ENCODE measurements around the gene DDB1.

DDB1 gene

DNA sequence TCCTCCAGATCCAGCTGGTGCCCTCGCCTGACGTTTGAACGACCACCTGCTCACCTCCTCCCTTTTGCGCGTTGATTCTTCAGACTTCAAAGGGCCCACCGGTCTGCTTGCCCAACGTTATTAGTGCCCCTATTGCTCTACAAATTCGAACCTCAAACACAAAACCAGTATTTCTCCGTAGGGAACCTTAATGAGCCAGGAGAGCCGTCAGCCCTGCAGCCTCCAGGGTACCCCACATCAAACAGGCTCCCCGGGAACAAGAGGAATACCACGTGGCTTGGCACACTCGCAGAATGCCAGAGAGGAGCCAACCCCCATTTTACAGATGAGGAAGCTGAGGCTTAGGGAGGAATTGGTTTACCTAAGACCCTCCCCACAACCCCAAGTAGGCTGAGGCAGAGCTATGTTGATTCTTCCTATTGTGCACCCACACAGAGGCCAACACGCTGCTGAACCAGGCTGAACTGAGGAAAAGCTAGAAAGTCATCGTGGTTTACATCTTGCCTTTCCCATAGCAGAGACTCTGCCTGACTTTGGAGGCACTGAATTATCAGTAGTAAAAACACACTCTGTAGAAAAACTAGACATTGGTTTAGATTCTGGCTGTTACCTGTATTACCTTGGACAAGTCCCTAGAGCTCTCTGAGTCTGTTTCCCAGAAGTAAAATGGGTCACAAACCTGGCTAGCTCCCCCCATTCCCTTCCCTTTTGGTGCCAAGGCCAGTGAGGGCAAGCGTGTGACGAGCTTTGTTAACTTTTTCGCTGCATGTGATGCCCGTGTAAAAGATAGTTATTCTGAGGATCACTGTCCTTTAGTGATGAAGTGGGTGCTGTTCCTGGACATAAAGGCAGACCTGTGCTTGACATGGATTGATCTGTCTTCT, 887 bp upstream of the DDB1 start:
- peak overlapping the region; percentile 95 for H3K4me3 ChIP-seq (ENCODE audit: low read depth, low read length)
- ChIA-PET CTCF (interaction anchor here (1.2 to 10.1 kb wide), 10 partner anchors 8 to 103 kb away, joined by 3 to 926 read pairs (median 4); partner anchors contain the start of genes CYB561A3, TMEM138 and TMEM216), POLR2A (interaction anchor here (1.5 to 1.8 kb wide), 3 partner anchors 28 to 53 kb away, joined by 6 to 9 read pairs (median 6); partner anchors contain the start of genes CYB561A3 and TMEM138)
- TF ChIP-seq, protein P1, sequence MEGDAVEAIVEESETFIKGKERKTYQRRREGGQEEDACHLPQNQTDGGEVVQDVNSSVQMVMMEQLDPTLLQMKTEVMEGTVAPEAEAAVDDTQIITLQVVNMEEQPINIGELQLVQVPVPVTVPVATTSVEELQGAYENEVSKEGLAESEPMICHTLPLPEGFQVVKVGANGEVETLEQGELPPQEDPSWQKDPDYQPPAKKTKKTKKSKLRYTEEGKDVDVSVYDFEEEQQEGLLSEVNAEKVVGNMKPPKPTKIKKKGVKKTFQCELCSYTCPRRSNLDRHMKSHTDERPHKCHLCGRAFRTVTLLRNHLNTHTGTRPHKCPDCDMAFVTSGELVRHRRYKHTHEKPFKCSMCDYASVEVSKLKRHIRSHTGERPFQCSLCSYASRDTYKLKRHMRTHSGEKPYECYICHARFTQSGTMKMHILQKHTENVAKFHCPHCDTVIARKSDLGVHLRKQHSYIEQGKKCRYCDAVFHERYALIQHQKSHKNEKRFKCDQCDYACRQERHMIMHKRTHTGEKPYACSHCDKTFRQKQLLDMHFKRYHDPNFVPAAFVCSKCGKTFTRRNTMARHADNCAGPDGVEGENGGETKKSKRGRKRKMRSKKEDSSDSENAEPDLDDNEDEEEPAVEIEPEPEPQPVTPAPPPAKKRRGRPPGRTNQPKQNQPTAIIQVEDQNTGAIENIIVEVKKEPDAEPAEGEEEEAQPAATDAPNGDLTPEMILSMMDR (IDR thresholded peaks at IDR 0.05; ENCODE audit: insufficient read depth, low read length, missing control alignments) = no peak
- no peak for DNase-seq (ENCODE audit: low read depth, low spot score)

DNA sequence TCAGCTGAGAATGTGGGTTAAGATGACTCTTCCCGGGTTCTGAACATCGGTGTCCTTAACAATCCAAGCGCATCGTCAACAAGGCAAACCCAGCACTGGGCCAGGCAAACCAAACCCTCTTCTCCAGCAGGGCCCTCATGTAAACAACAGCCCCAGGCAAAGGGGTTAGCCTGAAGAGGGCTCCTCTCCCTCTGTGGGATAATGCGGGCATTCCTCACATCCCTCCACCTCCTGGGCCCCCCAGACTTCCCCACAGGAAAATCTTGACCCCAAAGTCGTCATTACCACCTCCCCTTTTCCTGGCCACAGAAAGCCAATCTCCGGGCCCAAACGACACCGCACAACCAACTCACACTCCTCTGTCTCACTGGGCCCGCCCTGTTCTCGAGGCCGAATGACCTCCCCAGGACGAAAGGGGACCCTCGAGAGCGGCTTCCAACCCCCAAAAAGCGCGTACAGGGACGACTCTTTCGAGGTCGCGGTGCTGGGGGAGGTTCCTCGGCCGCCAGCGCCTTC, 566 bp downstream of the DDB1 start:
- DNase-seq (ENCODE audit: low read depth, low spot score) = no peak

DNA sequence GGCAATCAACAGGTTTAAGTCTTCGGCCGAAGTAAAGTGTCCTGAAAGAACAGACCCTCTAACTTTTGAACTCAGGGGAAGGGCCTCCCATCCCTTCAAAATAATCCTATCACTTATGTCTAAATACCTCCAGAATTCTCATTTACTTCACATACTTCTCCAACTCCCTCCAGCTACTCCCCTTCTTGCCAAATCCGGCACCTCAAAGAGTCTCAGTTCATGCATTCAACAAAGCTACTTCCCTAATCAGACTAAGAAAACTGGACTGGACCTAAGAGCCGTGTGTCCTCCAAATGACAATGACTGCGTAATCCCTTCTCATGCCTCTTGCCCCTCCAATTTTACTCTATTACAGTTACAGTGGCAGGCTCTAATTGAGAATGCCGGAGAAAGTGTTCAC, 1.3 kb downstream of the DDB1 start:
- TF ChIP-seq, protein P1 (IDR thresholded peaks at IDR 0.05; ENCODE audit: insufficient read depth, low read length, missing control alignments) = no peak
- H3K4me3 ChIP-seq (ENCODE audit: low read depth, low read length) = peak overlapping the region; percentile 95
- CTCF ChIA-PET = interaction anchor here (0.7 to 11.7 kb wide), 6 partner anchors 16 to 77 kb away, joined by 3 to 150 read pairs (median 5); partner anchors contain the start of genes CYB561A3, TMEM138 and TMEM216
- DNase-seq (ENCODE audit: low read depth, low spot score) = no peak
- POLR2A ChIA-PET = interaction anchor here (1.4 kb wide), 1 partner anchor 30 kb away, joined by 8 read pairs; the partner anchor contains the start of genes CYB561A3 and TMEM138

More for the DNA sequence above, 566 bp downstream of the DDB1 start:
- H3K4me3 ChIP-seq (ENCODE audit: low read depth, low read length) = peak overlapping the region; percentile 95
- TF ChIP-seq, protein P1 (IDR thresholded peaks at IDR 0.05; ENCODE audit: insufficient read depth, low read length, missing control alignments) = no peak
- ChIA-PET POLR2A (interaction anchor here (1.4 kb wide), 1 partner anchor 29 kb away, joined by 8 read pairs; the partner anchor contains the start of genes CYB561A3 and TMEM138), CTCF (interaction anchor here (0.7 to 11.7 kb wide), 4 partner anchors 16 to 52 kb away, joined by 3 to 150 read pairs (median 4); partner anchors contain the start of genes CYB561A3 and TMEM138)

DNA sequence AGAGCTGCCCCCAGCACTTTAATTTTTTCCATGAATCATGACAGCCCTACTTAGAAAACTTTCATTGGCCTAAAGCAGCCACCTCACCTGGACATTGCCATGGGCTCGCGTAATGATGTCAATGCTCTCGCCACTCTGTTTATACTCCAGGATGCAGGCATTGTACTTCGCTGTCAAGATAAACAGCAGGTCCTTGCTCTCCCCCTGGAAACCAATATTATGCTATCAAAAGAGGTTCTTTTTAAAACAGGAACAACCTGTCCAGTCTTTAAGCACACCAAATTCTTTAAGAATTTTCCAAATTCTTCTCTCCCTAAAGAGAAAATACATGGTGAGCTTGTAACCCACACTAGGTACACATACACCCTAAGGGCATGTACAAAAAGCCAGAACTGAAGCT, 3.0 kb downstream of the DDB1 start:
- TF ChIP-seq, protein P1 (IDR thresholded peaks at IDR 0.05; ENCODE audit: insufficient read depth, low read length, missing control alignments) = no peak
- no peak overlapping the region for H3K4me3 ChIP-seq (ENCODE audit: low read depth, low read length)
- POLR2A ChIA-PET = no interaction called here
- CTCF ChIA-PET = interaction anchor here (0.9 to 11.7 kb wide), 4 partner anchors 41 to 76 kb away, joined by 4 to 150 read pairs (median 14); partner anchors contain the start of gene TMEM216
- DNase-seq (ENCODE audit: low read depth, low spot score) = no peak

DNA sequence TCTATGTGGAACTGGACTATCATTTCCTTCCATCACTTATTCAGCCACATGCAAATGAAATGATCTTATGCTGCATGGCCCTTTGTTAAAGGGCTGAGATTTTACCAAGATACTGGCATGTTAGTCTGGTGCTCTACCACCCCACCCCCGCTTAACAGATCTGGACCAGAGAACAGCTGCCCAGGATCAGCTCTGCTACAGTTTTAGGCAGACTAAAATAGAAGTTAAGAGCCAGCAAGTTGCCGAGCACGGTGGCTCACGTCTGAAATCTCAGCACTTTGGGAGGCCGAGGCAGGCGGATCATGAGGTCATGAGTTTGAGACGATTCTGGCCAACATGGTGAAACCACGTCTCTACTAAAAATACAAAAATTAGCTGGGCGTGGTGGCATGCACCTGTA, 4.6 kb downstream of the DDB1 start:
- ChIA-PET POLR2A (interaction anchor here (1.0 kb wide), 1 partner anchor 34 kb away, joined by 3 read pairs; the partner anchor contains the start of gene TMEM138), CTCF (interaction anchor here (0.9 to 11.7 kb wide), 9 partner anchors 8 to 74 kb away, joined by 3 to 150 read pairs (median 4); partner anchors contain the start of genes TMEM138 and TMEM216)
- no peak for DNase-seq (ENCODE audit: low read depth, low spot score)
- TF ChIP-seq, protein P1 (IDR thresholded peaks at IDR 0.05; ENCODE audit: insufficient read depth, low read length, missing control alignments) = no peak
- no peak overlapping the region for H3K4me3 ChIP-seq (ENCODE audit: low read depth, low read length)

Measured in AG04449 (cell line).